Endothelial cell of umbilical vein (primary cell): ENCODE results near the gene RFLNA. TPM values are rescaled to one million over a fixed set of nuclear protein-coding genes. Genes with fewer than 3 reads are reported as not detected.

Source experiments
- BruUV-seq: library from RNA; stranded (reverse); fragments of 400-500 nt; replicated peaks from 2 replicates; lab custom pipeline; 2021; lab: Mats Ljungman, UMichigan
- CTCF ChIA-PET: fragments of 300-600, 350-600 bp; sonication (Branson Sonifier 250); formaldehyde crosslinking; loops from one replicate; lab custom pipeline; 2021; ENCODE audit warnings: antibody characterized with exemption, inconsistent platforms; lab: Charles Lee
- POLR2A ChIA-PET: fragments of 300-600, 350-600 bp; sonication (Branson Sonifier 250); formaldehyde crosslinking; loops from one replicate; lab custom pipeline; 2021; ENCODE audit warnings: antibody characterized with exemption, inconsistent platforms; lab: Charles Lee
- DNase-seq: peaks from one replicate; pipeline ENCODE4 v3.0.0-alpha.2; 2011; ENCODE audit warnings: low read depth, low spot score
- FAIRE-seq: peaks from 2 replicates; lab custom pipeline; 2011; peaks lifted over from hg19 to GRCh38; lab: Jason Lieb, UNC
- H2AFZ ChIP-seq: 2 replicates; pipeline ENCODE4 v1.6.0; 2012; ENCODE audit warnings: low read depth, low read length, control low read depth, inconsistent platforms
- H3K27ac ChIP-seq: 2 replicates; pipeline ENCODE4 v1.5.1; 2011; ENCODE audit warnings: low read depth, mild to moderate bottlenecking, control low read depth, low read length, moderate library complexity; ENCODE audit not compliant: insufficient read depth
- H3K27me3 ChIP-seq, 2 experiments: 2 replicates each; pipeline versions ENCODE4 v1.6.0 to v1.6.1; 2011; ENCODE audit warnings: low read length in 2 of 2, mixed read lengths in 1 of 2; ENCODE audit not compliant: control insufficient read depth in 2 of 2, insufficient read depth in 2 of 2
- H3K36me3 ChIP-seq, 2 experiments: 2 replicates in 1 of 2; 3 replicates in 1 of 2; pipeline ENCODE4 v1.5.1; 2011; ENCODE audit warnings: low read length in 2 of 2, mild to moderate bottlenecking in 1 of 2, moderate library complexity in 1 of 2; ENCODE audit not compliant: control insufficient read depth in 2 of 2, insufficient read depth in 2 of 2; ENCODE audit errors: extremely low read depth in 1 of 2
- H3K4me1 ChIP-seq: 3 replicates; pipeline ENCODE4 v1.5.1; 2011; ENCODE audit warnings: mild to moderate bottlenecking, low read length; ENCODE audit not compliant: control insufficient read depth, insufficient read depth; ENCODE audit errors: extremely low read depth
- H3K4me2 ChIP-seq: 2 replicates; pipeline ENCODE4 v1.6.1; 2011; ENCODE audit warnings: low read length, control low read depth, mixed read lengths; ENCODE audit not compliant: insufficient read depth
- H3K4me3 ChIP-seq, 3 experiments: fragments of 200-600 bp in 1 of 3; sonication (generic), shearing (Covaris generic) in 1 of 3; replicated peaks in 1 of 3; 2 replicates each; pipeline ENCODE4 v1.5.1; 2011 to 2016; ENCODE audit warnings: control low read depth in 3 of 3, low read length in 3 of 3, mild to moderate bottlenecking in 2 of 3, inconsistent platforms in 1 of 3, low read depth in 1 of 3, moderate library complexity in 1 of 3; ENCODE audit not compliant: insufficient read depth in 1 of 3
- H3K79me2 ChIP-seq: 2 replicates; pipeline ENCODE4 v1.6.0; 2012; ENCODE audit warnings: low read length, inconsistent platforms; ENCODE audit not compliant: control insufficient read depth, insufficient read depth
- H3K9ac ChIP-seq: replicated peaks from 2 replicates; pipeline ENCODE3; 2011; ENCODE audit warnings: low read length, control low read depth; ENCODE audit not compliant: insufficient read depth; ENCODE audit errors: extremely low read depth
- H3K9me1 ChIP-seq: replicated peaks from 3 replicates; pipeline ENCODE4 v1.6.0; 2011; ENCODE audit warnings: mild to moderate bottlenecking, low read length; ENCODE audit not compliant: control insufficient read depth, insufficient read depth; ENCODE audit errors: extremely low read depth
- H3K9me3 ChIP-seq: replicated peaks from 2 replicates; pipeline ENCODE4 v1.5.1; 2012; ENCODE audit warnings: low read length, inconsistent platforms; ENCODE audit not compliant: control insufficient read depth, insufficient read depth
- H4K20me1 ChIP-seq: replicated peaks from 2 replicates; pipeline ENCODE3; 2011; ENCODE audit warnings: mild to moderate bottlenecking, low read length; ENCODE audit not compliant: control insufficient read depth, insufficient read depth; ENCODE audit errors: extremely low read depth
- CTCF ChIP-seq, 2 donors: IDR thresholded peaks; 1 replicate in 1 of 2; 2 replicates in 1 of 2; pipeline ENCODE4 v1.5.1; 2011; ENCODE audit warnings: low read length in 2 of 2, mild to moderate bottlenecking in 2 of 2, moderate library complexity in 2 of 2, control low read depth in 1 of 2, inconsistent platforms in 1 of 2, low read depth in 1 of 2; ENCODE audit not compliant: insufficient read depth in 1 of 2; ENCODE audit errors: extremely low read depth in 1 of 2
- EZH2 ChIP-seq: IDR thresholded peaks from 2 replicates; pipeline ENCODE4 v1.6.1; 2012; ENCODE audit warnings: borderline replicate concordance, low read depth, mild to moderate bottlenecking, moderate library complexity, low read length, inconsistent platforms; ENCODE audit not compliant: severe bottlenecking
- FOS ChIP-seq: IDR thresholded peaks from 2 replicates; pipeline ENCODE4 v1.6.1; 2011; ENCODE audit warnings: mild to moderate bottlenecking, low read length, moderate library complexity, borderline replicate concordance; ENCODE audit not compliant: insufficient read depth
- GATA2 ChIP-seq: IDR thresholded peaks from 2 replicates; pipeline ENCODE4 v1.7.0; 2011; ENCODE audit warnings: low read depth, mild to moderate bottlenecking, moderate library complexity, mixed read lengths, low read length; ENCODE audit not compliant: insufficient read length, insufficient read depth
- JUN ChIP-seq: IDR thresholded peaks from 2 replicates; pipeline ENCODE4 v1.6.1; 2011; ENCODE audit warnings: borderline replicate concordance, low read depth; ENCODE audit not compliant: insufficient read length, insufficient read depth
- MAX ChIP-seq: IDR thresholded peaks from 2 replicates; pipeline ENCODE4 v1.6.1; 2011; ENCODE audit not compliant: insufficient read depth, insufficient read length
- MYC ChIP-seq: IDR thresholded peaks from one replicate; pipeline ENCODE4 v1.6.1; 2011; ENCODE audit warnings: mild to moderate bottlenecking, low read depth, low read length
- POLR2A ChIP-seq: IDR thresholded peaks from 2 replicates; pipeline ENCODE4 v1.6.1; 2012; ENCODE audit warnings: low read depth, mild to moderate bottlenecking, control low read depth, low read length
- POLR2AphosphoS5 ChIP-seq: IDR thresholded peaks from 2 replicates; pipeline ENCODE4 v1.6.1; 2012; ENCODE audit warnings: low read depth, mild to moderate bottlenecking, control low read depth, low read length, moderate library complexity; ENCODE audit not compliant: insufficient read depth
- dilution Hi-C: fragments of 300-500 bp; cut with MboI; formaldehyde crosslinking; loops from one replicate; pipeline ENCODE4 v1.15.0; 2019; ENCODE audit warnings: low sequenced_read_pairs; ENCODE audit not compliant: extremely low pct_ligation_motif_present
- intact Hi-C: fragments of 100-400 bp; cut with micrococcal nuclease; formaldehyde crosslinking; loops from one replicate; pipeline ENCODE4 v1.10.0; 2022
- polyA plus RNA-seq, 4 experiments: library from polyadenylated mRNA; depleted of rRNA in 3 of 4; stranded (reverse) in 3 of 4; unstranded in 1 of 4; fragments of >200 nt; gene quantifications; 2 replicates each; pipeline versions ENCODE4 v1.2.1 to v1.2.3, GENCODE V29; 2011 to 2012; ENCODE audit warnings: missing spikeins in 1 of 4
- total RNA-seq: library from RNA; stranded (reverse); gene quantifications from 2 replicates; pipeline ENCODE4 v1.2.3, GENCODE V29; 2021

Gene RFLNA
- total and polyA plus RNA-seq, 2 donors (not counting 3 experiments of a cell fraction or from before 2014, with no cell fraction given), result 19.7 to 24.5 TPM

- Histone ChIP-seq H3K27me3 (peaks cover 0 to 2% of the 10 kb centered on the region in 2 experiments), H3K4me3 (no peak overlapping the region), H3K36me3 (no peaks in the 10 kb centered on the region), H3K9ac (no peak overlapping the region), H3K4me2 (no peak overlapping the region), H3K79me2 (no peaks in the 10 kb centered on the region), H3K9me3 (no peaks in the 10 kb centered on the region), H4K20me1 (no peaks in the 10 kb centered on the region), H2AFZ (no peak overlapping the region), H3K27ac (no peak overlapping the region), H3K4me1 (peaks cover 14% of the 10 kb centered on the region), H3K9me1 (no peaks in the 10 kb centered on the region)
- BruUV-seq, result no TSS peak
- ChIA-PET CTCF (interaction anchor here (0.9 to 1.0 kb wide), 4 partner anchors 11 to 231 kb away, joined by 3 to 7 read pairs (median 4); no protein-coding TSS in a partner anchor), POLR2A (no interaction called here)
- DNase-seq (no peak), FAIRE-seq (no peak)
- no peak for TF ChIP-seq EZH2
- TF ChIP-seq POLR2AphosphoS5, result no peak
- no peak for TF ChIP-seq FOS
- TF ChIP-seq POLR2A, result no peak
- no peak for TF ChIP-seq GATA2
- no peak for TF ChIP-seq MAX
- no peak for TF ChIP-seq CTCF (IDR thresholded peaks at IDR 0.05; ENCODE audit: extremely low read depth in 1 of 2, insufficient read depth in 1 of 2, low read depth in 1 of 2, low read length in 2 of 2)
- TF ChIP-seq JUN, result no peak
- TF ChIP-seq MYC, result no peak
- dilution Hi-C loops, result no loop called here
- intact Hi-C loops, result no loop called here
Observed at GRCh38 chr12:124284368-124284767, 10.5 kb upstream of the RFLNA start.
